HepG2 (cell line): ENCODE data around the gene LAMA5. TPM values are rescaled to one million over a fixed set of nuclear protein-coding genes. Genes with fewer than 3 reads are reported as not detected.

Experiments
- CEBPG ChIP-seq: IDR thresholded peaks from 2 replicates; pipeline ENCODE4 v1.6.1; 2016
- HINFP ChIP-seq: sonication (generic); formaldehyde crosslinking; IDR thresholded peaks from 2 replicates; pipeline ENCODE4 v1.4.0; 2020; ENCODE audit warnings: low read depth, mild to moderate bottlenecking, missing genetic modification reagents
- HNRNPL ChIP-seq: fragments of 200-400 bp; formaldehyde crosslinking; IDR thresholded peaks from 2 replicates; pipeline ENCODE4 v1.6.1; 2017; ENCODE audit warnings: mild to moderate bottlenecking, low read depth, low read length
- KAT7 ChIP-seq: IDR thresholded peaks from 2 replicates; pipeline ENCODE4 v1.6.1; 2018; ENCODE audit warnings: borderline replicate concordance, missing compliant biosample characterization
- MTA1 ChIP-seq: sonication (generic); formaldehyde crosslinking; IDR thresholded peaks from 2 replicates; pipeline ENCODE4 v1.4.0; 2020; ENCODE audit warnings: missing genetic modification reagents, mild to moderate bottlenecking, borderline replicate concordance
- PCBP1 ChIP-seq: fragments of 200-400 bp; formaldehyde crosslinking; IDR thresholded peaks from 2 replicates; pipeline ENCODE4 v1.6.1; 2017; ENCODE audit warnings: mild to moderate bottlenecking, low read depth, low read length, borderline replicate concordance
- SP4 ChIP-seq: sonication (generic); formaldehyde crosslinking; IDR thresholded peaks from 2 replicates; pipeline ENCODE4 v1.8.1; 2023; ENCODE audit warnings: mild to moderate bottlenecking, missing genetic modification reagents
- STAT5B ChIP-seq: sonication (generic); formaldehyde crosslinking; IDR thresholded peaks from 2 replicates; pipeline ENCODE4 v1.4.0; 2020; ENCODE audit warnings: missing genetic modification reagents
- ZNF121 ChIP-seq: sonication (generic); formaldehyde crosslinking; IDR thresholded peaks from 2 replicates; pipeline ENCODE4 v1.5.0; 2020; ENCODE audit warnings: mild to moderate bottlenecking, missing genetic modification reagents
- ZNF513 ChIP-seq: sonication (generic); formaldehyde crosslinking; conservative IDR thresholded peaks from 2 replicates; pipeline ENCODE4 v1.5.0; 2020; ENCODE audit warnings: missing genetic modification reagents
- ZNF816 ChIP-seq: sonication (generic); formaldehyde crosslinking; IDR thresholded peaks from 2 replicates; pipeline ENCODE4 v1.8.0; 2022; ENCODE audit warnings: missing genetic modification reagents, mild to moderate bottlenecking, borderline replicate concordance
- polyA plus RNA-seq, 8 experiments: library from polyadenylated mRNA; depleted of rRNA in 3 of 8; stranded (reverse) in 7 of 8; unstranded in 1 of 8; fragments of >200 nt; fragmentation: Illumina TruSeq in 4 of 8; extraction: Trizol in 4 of 8; gene quantifications; 2 replicates each; pipeline versions ENCODE4 v1.2.1 to v1.2.3, GENCODE V29; 2011 to 2016; ENCODE audit warnings: low read depth in 4 of 8, missing spikeins in 1 of 8, mixed read lengths in 1 of 8; ENCODE audit not compliant: insufficient read depth in 1 of 8
- total RNA-seq, 5 experiments: library from RNA; depleted of rRNA; stranded (reverse); fragments of >200 nt; fragmentation: Illumina TruSeq; extraction: Trizol; gene quantifications; 2 replicates each; pipeline ENCODE4 v1.2.3, GENCODE V29; 2016; ENCODE audit warnings: low read depth in 1 of 5

The LAMA5 gene
- total and polyA plus RNA-seq, 2 of the 13 experiments (the other 11 are each of a cell fraction or from before 2014, with no cell fraction given): 21.0 to 44.7 TPM

- TF ChIP-seq HINFP (CRISPR knock-in tag) (no peak), CEBPG (CRISPR knock-in tag) (no peak), KAT7 (CRISPR knock-in tag) (no peak), SP4 (CRISPR knock-in tag) (0 out of 2 replicates have a peak, but pooled peaks have one; percentile 5), ZNF816 (CRISPR knock-in tag) (no peak), ZNF121 (CRISPR knock-in tag) (peak; percentile 50; the same call in 1 of the 2 replicates), ZNF513 (CRISPR knock-in tag) (no peak), PCBP1 (0 out of 2 replicates have a peak, but pooled peaks have one; percentile 4), STAT5B (CRISPR knock-in tag) (no peak), HNRNPL (no peak), MTA1 (CRISPR knock-in tag) (peak; percentile 56; the same call in 1 of the 2 replicates)
Observed at GRCh38 chr20:62350629-62351422, 16.3 kb downstream of the LAMA5 start (continued).
